ENCODE data around the gene LSM5. TPM values are rescaled to one million over a fixed set of nuclear protein-coding genes. Genes with fewer than 3 reads are reported as not detected.

The LSM5 gene
- total RNA-seq, 6 experiments from 2014 or later: 46.7 to 64.4 (median 61.4) TPM

DNA sequence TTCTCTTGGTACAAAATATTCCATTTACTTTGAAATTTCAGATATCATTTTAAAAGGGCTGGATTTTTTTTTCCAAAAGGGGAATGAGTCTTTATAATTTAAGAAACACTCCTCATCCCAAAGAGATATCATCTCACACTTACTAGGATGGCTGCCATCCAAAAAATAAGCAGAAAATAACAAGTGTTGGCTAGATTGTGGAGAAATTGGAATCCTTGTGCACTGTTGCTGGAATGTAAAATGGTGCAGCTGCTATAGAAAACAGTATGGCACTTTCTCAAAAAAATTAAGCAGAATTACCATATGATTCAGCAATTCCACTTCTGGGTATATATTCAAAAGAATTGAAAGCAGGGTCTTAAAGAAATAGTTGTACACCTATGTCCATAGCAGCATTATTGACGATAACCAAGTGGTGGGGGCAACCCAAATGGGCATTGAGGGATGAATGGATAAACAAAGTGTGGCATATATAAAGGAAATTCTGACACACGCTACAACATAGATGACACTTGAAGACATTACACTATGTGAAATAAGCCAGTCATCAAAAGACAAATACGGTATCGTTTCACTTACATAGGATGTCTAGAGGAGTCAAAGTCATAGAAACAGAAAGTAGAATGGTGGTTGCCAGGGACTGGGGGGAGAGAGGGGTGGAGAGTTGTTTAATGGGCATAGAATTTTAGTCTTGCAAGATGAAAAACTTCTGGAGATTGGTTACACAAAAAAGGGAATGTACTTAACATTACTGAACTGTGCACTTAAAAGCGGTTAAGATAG lies 53.8 kb downstream of the LSM5 start:
- H3K27me3 Mint-ChIP-seq (ENCODE audit: insufficient read depth): peaks cover 2% of the 10 kb centered on the region; the same call in 1 of the 2 replicates
- H3K9me3 Mint-ChIP-seq: peaks cover 5% of the 10 kb centered on the region
- TF ChIP-seq, protein P1, sequence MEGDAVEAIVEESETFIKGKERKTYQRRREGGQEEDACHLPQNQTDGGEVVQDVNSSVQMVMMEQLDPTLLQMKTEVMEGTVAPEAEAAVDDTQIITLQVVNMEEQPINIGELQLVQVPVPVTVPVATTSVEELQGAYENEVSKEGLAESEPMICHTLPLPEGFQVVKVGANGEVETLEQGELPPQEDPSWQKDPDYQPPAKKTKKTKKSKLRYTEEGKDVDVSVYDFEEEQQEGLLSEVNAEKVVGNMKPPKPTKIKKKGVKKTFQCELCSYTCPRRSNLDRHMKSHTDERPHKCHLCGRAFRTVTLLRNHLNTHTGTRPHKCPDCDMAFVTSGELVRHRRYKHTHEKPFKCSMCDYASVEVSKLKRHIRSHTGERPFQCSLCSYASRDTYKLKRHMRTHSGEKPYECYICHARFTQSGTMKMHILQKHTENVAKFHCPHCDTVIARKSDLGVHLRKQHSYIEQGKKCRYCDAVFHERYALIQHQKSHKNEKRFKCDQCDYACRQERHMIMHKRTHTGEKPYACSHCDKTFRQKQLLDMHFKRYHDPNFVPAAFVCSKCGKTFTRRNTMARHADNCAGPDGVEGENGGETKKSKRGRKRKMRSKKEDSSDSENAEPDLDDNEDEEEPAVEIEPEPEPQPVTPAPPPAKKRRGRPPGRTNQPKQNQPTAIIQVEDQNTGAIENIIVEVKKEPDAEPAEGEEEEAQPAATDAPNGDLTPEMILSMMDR (IDR thresholded peaks at IDR 0.05): no peak
- DNase-seq: no peak
- H3K4me1 Mint-ChIP-seq (ENCODE audit: low read depth): no peaks in the 10 kb centered on the region
- H3K27ac Mint-ChIP-seq: no peak overlapping the region
- H3K4me3 Mint-ChIP-seq: no peak overlapping the region
- no peaks in the 10 kb centered on the region for H3K36me3 Mint-ChIP-seq (ENCODE audit: low read depth)

Other genes with a start within 250 kb of the LSM5 start
- gene AVL9, start 5.1 kb upstream of the LSM5 start, total RNA-seq (2021; fragmentation: NEBNext Ultra II Directional; extraction: Animal tissue kit (Norgen Biotek cat#: 25700)): 10 to 100 TPM; 31.4 to 37.3 (median 34.1) TPM

Measured in HFFc6 (cell line).